ENCODE results near the gene CNTNAP5. TPM values are rescaled to one million over a fixed set of nuclear protein-coding genes. Genes with fewer than 3 reads are reported as not detected.

CNTNAP5 gene
- total and polyA plus RNA-seq, 2 of the 4 experiments (the other 2 are of a cell fraction), result not detected

DNA sequence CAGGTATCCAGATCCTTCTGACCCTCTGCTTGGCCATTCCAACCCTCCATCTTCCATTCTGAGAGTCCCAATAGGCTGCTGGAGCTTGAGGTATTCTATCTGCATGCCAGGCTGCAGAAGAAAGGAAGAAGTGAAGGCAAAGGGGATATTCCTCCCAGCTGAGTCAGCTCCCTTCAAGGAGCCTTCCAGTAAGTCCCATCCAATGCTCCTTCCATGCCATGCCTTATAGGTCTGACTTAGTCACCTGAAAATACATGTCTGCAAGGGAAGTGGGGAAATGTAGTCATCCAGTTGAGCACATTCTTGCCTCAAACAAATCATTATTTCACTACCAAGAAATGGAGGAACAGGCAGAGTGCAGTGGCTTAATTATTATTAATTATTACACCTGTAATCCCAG lies 464.6 kb downstream of the CNTNAP5 start:
- DNase-seq, result no peak
- Histone ChIP-seq H3K14ac (replicated peaks; ENCODE audit: low read depth, low read length) (no peak overlapping the region), H4K20me1 (ENCODE audit: insufficient read depth, low read length) (no peaks in the 10 kb centered on the region), H2BK5ac (ENCODE audit: low read depth, low read length, poor library complexity, severe bottlenecking) (no peak overlapping the region), H2AFZ (replicated peaks; ENCODE audit: low read length, poor library complexity) (no peak overlapping the region), H4K5ac (ENCODE audit: low read depth, low read length) (no peak overlapping the region), H3K79me1 (ENCODE audit: low read depth in 1 of 2, low read length in 2 of 2) (no peaks in the 10 kb centered on the region), H2BK15ac (ENCODE audit: low read depth, low read length) (no peak overlapping the region), H3K4ac (ENCODE audit: low read depth, low read length) (no peak overlapping the region), H3K4me1 (ENCODE audit: control insufficient read depth, insufficient read depth, low read length) (no peaks in the 10 kb centered on the region), H3K4me2 (ENCODE audit: low read depth, low read length) (no peak overlapping the region), H4K8ac (ENCODE audit: low read depth in 2 of 2, low read length in 2 of 2) (no peak overlapping the region), H2AK9ac (replicated peaks; ENCODE audit: low read depth, low read length, poor library complexity) (no peak overlapping the region), H3K36me3 (ENCODE audit: control insufficient read depth, insufficient read depth, low read length) (no peaks in the 10 kb centered on the region), H3K9ac (ENCODE audit: low read depth, low read length) (no peak overlapping the region), H3K4me3 (ENCODE audit: insufficient read depth, low read depth, low read length) (no peak overlapping the region), H3K27me3 (ENCODE audit: control insufficient read depth, insufficient read depth, low read length) (no peaks in the 10 kb centered on the region), H3K9me1 (ENCODE audit: insufficient read depth, low read length) (no peaks in the 10 kb centered on the region), H2AK5ac (ENCODE audit: low read depth, low read length) (no peak overlapping the region), H3K27ac (ENCODE audit: insufficient read depth, low read length) (no peak overlapping the region), H2BK20ac (ENCODE audit: low read depth, low read length) (no peak overlapping the region), H3K23ac (ENCODE audit: low read depth, low read length) (no peak overlapping the region), H4K91ac (ENCODE audit: insufficient read depth, low read depth, low read length) (no peak overlapping the region), H3K18ac (ENCODE audit: low read depth, low read length) (no peak overlapping the region), H2BK120ac (ENCODE audit: low read depth, low read length) (no peak overlapping the region), H3K9me3 (ENCODE audit: control insufficient read depth, insufficient read depth, low read length) (peaks cover 2% of the 10 kb centered on the region; the same call in 1 of the 2 replicates), H3K56ac (ENCODE audit: extremely low read depth, insufficient read depth, low read length) (no peak overlapping the region)
- in situ Hi-C loops (cut with MboI; ENCODE audit: low sequenced_read_pairs) (no loop called here), intact Hi-C loops (cut with micrococcal nuclease) (no loop called here), dilution Hi-C loops (cut with HindIII; ENCODE audit: low sequenced_read_pairs, unreplicated experiment) (no loop called here)
- TF ChIP-seq BHLHE40 (IDR thresholded peaks at IDR 0.05; ENCODE audit: low read depth, low read length) (no peak), MXI1 (IDR thresholded peaks at IDR 0.05; ENCODE audit: borderline replicate concordance, low read depth, low read length) (no peak), RCOR1 (IDR thresholded peaks at IDR 0.05; ENCODE audit: insufficient replicate concordance, low read length) (no peak), RAD21 (IDR thresholded peaks at IDR 0.05; ENCODE audit: low read length) (no peak), CEBPB (IDR thresholded peaks at IDR 0.05; ENCODE audit: low read depth, low read length) (no peak), CHD1 (IDR thresholded peaks at IDR 0.05; ENCODE audit: low read depth, low read length) (no peak), FOS (IDR thresholded peaks at IDR 0.05; ENCODE audit: low read depth, low read length) (no peak), CTCF (conservative IDR thresholded peaks at IDR 0.05; ENCODE audit: low read depth, low read length) (no peak), POLR2A (IDR thresholded peaks at IDR 0.05; ENCODE audit: low read depth, low read length) (no peak), SMC3 (IDR thresholded peaks at IDR 0.05; ENCODE audit: low read depth, low read length) (no peak), RFX5 (IDR thresholded peaks at IDR 0.05; ENCODE audit: low read depth, low read length) (no peak), NFE2L2 (IDR thresholded peaks at IDR 0.05; ENCODE audit: low read depth, low read length) (no peak), MAFK (IDR thresholded peaks at IDR 0.05; ENCODE audit: low read depth, low read length) (no peak)
- TF ChIP-seq, protein P1, sequence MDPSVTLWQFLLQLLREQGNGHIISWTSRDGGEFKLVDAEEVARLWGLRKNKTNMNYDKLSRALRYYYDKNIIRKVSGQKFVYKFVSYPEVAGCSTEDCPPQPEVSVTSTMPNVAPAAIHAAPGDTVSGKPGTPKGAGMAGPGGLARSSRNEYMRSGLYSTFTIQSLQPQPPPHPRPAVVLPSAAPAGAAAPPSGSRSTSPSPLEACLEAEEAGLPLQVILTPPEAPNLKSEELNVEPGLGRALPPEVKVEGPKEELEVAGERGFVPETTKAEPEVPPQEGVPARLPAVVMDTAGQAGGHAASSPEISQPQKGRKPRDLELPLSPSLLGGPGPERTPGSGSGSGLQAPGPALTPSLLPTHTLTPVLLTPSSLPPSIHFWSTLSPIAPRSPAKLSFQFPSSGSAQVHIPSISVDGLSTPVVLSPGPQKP (IDR thresholded peaks at IDR 0.05; ENCODE audit: borderline replicate concordance, low read depth, low read length), result no peak
- TF ChIP-seq, protein P2, sequence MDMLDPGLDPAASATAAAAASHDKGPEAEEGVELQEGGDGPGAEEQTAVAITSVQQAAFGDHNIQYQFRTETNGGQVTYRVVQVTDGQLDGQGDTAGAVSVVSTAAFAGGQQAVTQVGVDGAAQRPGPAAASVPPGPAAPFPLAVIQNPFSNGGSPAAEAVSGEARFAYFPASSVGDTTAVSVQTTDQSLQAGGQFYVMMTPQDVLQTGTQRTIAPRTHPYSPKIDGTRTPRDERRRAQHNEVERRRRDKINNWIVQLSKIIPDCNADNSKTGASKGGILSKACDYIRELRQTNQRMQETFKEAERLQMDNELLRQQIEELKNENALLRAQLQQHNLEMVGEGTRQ (IDR thresholded peaks at IDR 0.05; ENCODE audit: low read depth, low read length), result no peak
- BruUV-seq (replicated peaks), result no TSS peak
- ATAC-seq (ENCODE audit: low read depth), result no peak
- ChIA-PET POLR2A (ENCODE audit: unreplicated experiment) (no interaction called here), CTCF (no interaction called here)

Measured in IMR-90 (cell line).